HCT116 (cell line): ENCODE data around the gene CUL4A. TPM values are rescaled to one million over a fixed set of nuclear protein-coding genes. Genes with fewer than 3 reads are reported as not detected.
A peak's percentile ranks its signal among the peaks of the same experiment; 100 is the strongest.

Experiments
- ATAC-seq: fragments of 200-7000 bp; cut with Tn5 transposase; 2 replicates; pipeline ENCODE4 v1.9.1; 2020; ENCODE audit warnings: mild to moderate bottlenecking, moderate library complexity
- BruUV-seq: library from RNA; stranded (reverse); fragments of 400-500 nt; replicated peaks from 2 replicates; lab custom pipeline; 2021; lab: Mats Ljungman, UMichigan
- CTCF ChIA-PET: fragments of 300-600 bp; sonication (Branson Sonifier 250); formaldehyde crosslinking; loops from one replicate; lab custom pipeline; 2021; ENCODE audit warnings: antibody characterized with exemption; lab: Charles Lee
- POLR2A ChIA-PET: fragments of 300-600, 350-600 bp; sonication (Branson Sonifier 250); formaldehyde crosslinking; loops from one replicate; lab custom pipeline; 2021; ENCODE audit warnings: antibody characterized with exemption; lab: Charles Lee
- RAD21 ChIA-PET, 2 experiments: fragments of 300-600 bp; sonication (Branson Sonifier 250); formaldehyde crosslinking; loops; one replicate each; lab custom pipeline; 2023; ENCODE audit warnings: low total read pairs in 2 of 2; ENCODE audit not compliant: uncharacterized antibody in 2 of 2, unreplicated experiment in 2 of 2, low non-redundant PET in 1 of 2; lab: Charles Lee
- DNase-seq: peaks from one replicate; pipeline ENCODE4 v3.0.0-alpha.2; 2010; ENCODE audit warnings: low read depth, low spot score
- H2AFZ ChIP-seq: fragments of 200-600 bp; shearing (Covaris generic), sonication (generic); 2 replicates; pipeline ENCODE4 v1.6.1; 2017; ENCODE audit warnings: low read depth, mixed run types, mixed read lengths, antibody characterized with exemption, low read length; ENCODE audit not compliant: poor library complexity, severe bottlenecking
- H3K27ac ChIP-seq: 2 replicates; pipeline ENCODE4 v1.5.1; 2012; ENCODE audit warnings: low read depth, low read length
- H3K27me3 ChIP-seq: fragments of 200-600 bp; sonication (generic); 2 replicates; pipeline ENCODE4 v1.6.1; 2016; ENCODE audit warnings: mixed run types, low read length, mixed read lengths; ENCODE audit not compliant: insufficient read depth
- H3K36me3 ChIP-seq, 2 experiments: fragments of 200-500 bp in 1 of 2; fragments of 200-600 bp in 1 of 2; sonication (Bioruptor generic) in 1 of 2; sonication (generic) in 1 of 2; 2 replicates each; pipeline versions ENCODE4 v1.5.1 to v1.6.1; 2014 to 2016; ENCODE audit warnings: low read length in 2 of 2, inconsistent platforms in 1 of 2, mixed read lengths in 1 of 2, mixed run types in 1 of 2; ENCODE audit not compliant: insufficient read depth in 2 of 2, control insufficient read depth in 1 of 2
- H3K4me1 ChIP-seq, 2 experiments: fragments of 200-600 bp in 1 of 2; sonication (generic) in 1 of 2; 2 replicates each; pipeline versions ENCODE4 v1.5.1 to v1.6.1; 2012 to 2017; ENCODE audit warnings: low read length in 2 of 2, inconsistent platforms in 1 of 2, mild to moderate bottlenecking in 1 of 2, mixed read lengths in 1 of 2, mixed run types in 1 of 2, moderate library complexity in 1 of 2; ENCODE audit not compliant: insufficient read depth in 2 of 2, control insufficient read depth in 1 of 2
- H3K4me2 ChIP-seq: fragments of 200-600 bp; sonication (generic); 2 replicates; pipeline ENCODE4 v1.6.1; 2017; ENCODE audit warnings: mixed run types, low read length, mixed read lengths
- H3K4me3 ChIP-seq, 2 experiments: fragments of 200-600 bp in 1 of 2; sonication (generic) in 1 of 2; replicated peaks in 1 of 2; 2 replicates each; pipeline ENCODE4 v1.5.1; 2011 to 2016; ENCODE audit warnings: low read length in 2 of 2, control low read depth in 1 of 2, low read depth in 1 of 2, mild to moderate bottlenecking in 1 of 2, mixed read lengths in 1 of 2, mixed run types in 1 of 2
- H3K79me2 ChIP-seq: fragments of 200-600 bp; sonication (generic); 2 replicates; pipeline ENCODE4 v1.6.1; 2017; ENCODE audit warnings: mild to moderate bottlenecking, mixed run types, low read length, moderate library complexity, mixed read lengths; ENCODE audit not compliant: insufficient read depth
- H3K9ac ChIP-seq: fragments of 200-600 bp; sonication (generic); 2 replicates; pipeline ENCODE4 v1.6.1; 2016; ENCODE audit warnings: low read length, mixed read lengths
- H3K9me2 ChIP-seq: fragments of 200-600 bp; sonication (generic), shearing (Covaris generic); 2 replicates; pipeline ENCODE4 v1.6.1; 2017; ENCODE audit warnings: mixed run types, mild to moderate bottlenecking, moderate library complexity; ENCODE audit not compliant: insufficient read depth
- H3K9me3 ChIP-seq, 2 experiments: fragments of 200-500 bp in 1 of 2; fragments of 200-600 bp in 1 of 2; sonication (Bioruptor generic) in 1 of 2; sonication (generic) in 1 of 2; 2 replicates each; pipeline ENCODE4 v1.6.1; 2014 to 2017; ENCODE audit warnings: low read length in 2 of 2, mixed read lengths in 2 of 2, inconsistent platforms in 1 of 2, low read depth in 1 of 2, mild to moderate bottlenecking in 1 of 2, mixed run types in 1 of 2, moderate library complexity in 1 of 2; ENCODE audit not compliant: control insufficient read depth in 1 of 2, insufficient read depth in 1 of 2
- H4K20me1 ChIP-seq: fragments of 200-600 bp; sonication (generic), shearing (Covaris generic); 2 replicates; pipeline ENCODE4 v1.6.1; 2017; ENCODE audit warnings: mixed run types, mild to moderate bottlenecking, moderate library complexity; ENCODE audit not compliant: insufficient read depth
- ELF1 ChIP-seq: IDR thresholded peaks from 2 replicates; pipeline ENCODE4 v1.6.1; 2012; ENCODE audit warnings: low read depth, borderline replicate concordance
- EZH2phosphoT487 ChIP-seq: fragments of 200-600 bp; IDR thresholded peaks from 2 replicates; pipeline ENCODE4 v1.6.1; 2018; ENCODE audit warnings: antibody characterized with exemption, borderline replicate concordance
- FOSL1 ChIP-seq: IDR thresholded peaks from 2 replicates; pipeline ENCODE4 v1.6.1; 2012; ENCODE audit warnings: low read depth
- JUND ChIP-seq: IDR thresholded peaks from 2 replicates; pipeline ENCODE4 v1.6.1; 2012
- MAX ChIP-seq: IDR thresholded peaks from 2 replicates; pipeline ENCODE4 v1.6.1; 2012
- POLR2A ChIP-seq: IDR thresholded peaks from 2 replicates; pipeline ENCODE4 v1.7.0; 2011; ENCODE audit warnings: borderline replicate concordance; ENCODE audit not compliant: insufficient read depth, insufficient read length; ENCODE audit errors: extremely low read depth
- POLR2AphosphoS5 ChIP-seq: IDR thresholded peaks from 2 replicates; pipeline ENCODE4 v1.6.1; 2011; ENCODE audit warnings: mild to moderate bottlenecking, low read depth, low read length, moderate library complexity
- SP1 ChIP-seq: IDR thresholded peaks from 2 replicates; pipeline ENCODE4 v1.6.1; 2012; ENCODE audit warnings: low read depth
- TCF7L2 ChIP-seq: IDR thresholded peaks from 2 replicates; pipeline ENCODE4 v1.7.0; 2011; ENCODE audit warnings: borderline replicate concordance, inconsistent platforms; ENCODE audit not compliant: insufficient read depth, insufficient read length; ENCODE audit errors: extremely low read depth
- YY1 ChIP-seq: IDR thresholded peaks from 2 replicates; pipeline ENCODE4 v1.6.1; 2011; ENCODE audit warnings: low read length, low read depth, moderate library complexity, mild to moderate bottlenecking; ENCODE audit not compliant: insufficient replicate concordance; ENCODE audit errors: extremely low read depth
- ZFX ChIP-seq: fragments of 450-650 bp; IDR thresholded peaks from 2 replicates; pipeline ENCODE4 v1.6.1; 2017
- ZNF274 ChIP-seq: fragments of 200-500 bp; sonication (Bioruptor generic); IDR thresholded peaks from 2 replicates; pipeline ENCODE4 v1.6.1; 2014; ENCODE audit warnings: mild to moderate bottlenecking, low read depth, low read length, inconsistent platforms
- intact Hi-C: fragments of 100-400 bp; cut with micrococcal nuclease; formaldehyde crosslinking; loops from 2 replicates; pipeline ENCODE4 v1.10.0; 2022
- total RNA-seq: library from RNA; stranded (reverse); gene quantifications from one replicate; pipeline ENCODE4 v1.2.1, GENCODE V29; 2021; ENCODE audit not compliant: unreplicated experiment
- TF ChIP-seq, protein P1 (sequence below): IDR thresholded peaks from 2 replicates; pipeline ENCODE4 v1.6.1; 2012
- TF ChIP-seq, protein P2 (sequence below): IDR thresholded peaks from 2 replicates; pipeline ENCODE4 v1.6.1; 2012; ENCODE audit warnings: low read depth

CUL4A gene
- total RNA-seq, 1 experiment from 2014 or later = 76.5 TPM

- BruUV-seq = no TSS peak
- DNase-seq (peak; percentile 45), ATAC-seq (peak; percentile 46)
- peak overlapping the region; percentile 56 to 64 for H3K4me3 ChIP-seq
- H3K4me1 ChIP-seq = peaks cover 14 to 28% of the 10 kb centered on the region in 2 experiments
- ChIA-PET POLR2A (no interaction called here), CTCF (interaction anchor here (2.5 kb wide), 1 partner anchor 241 kb away, joined by 9 read pairs; no protein-coding TSS in a partner anchor), RAD21 (no interaction called here)
- H3K79me2 ChIP-seq = peaks cover 87% of the 10 kb centered on the region
- peak overlapping the region; percentile 96 for H3K9ac ChIP-seq
- no peaks in the 10 kb centered on the region for H3K9me2 ChIP-seq
- intact Hi-C loops = no loop called here
- no peaks in the 10 kb centered on the region for H3K9me3 ChIP-seq
- peak overlapping the region; percentile 77 for H3K4me2 ChIP-seq
- TF ChIP-seq MAX (no peak), ZFX (peak; percentile 74), POLR2AphosphoS5 (peak; percentile 58; the same call in 1 of the 2 replicates), JUND (no peak)
- H3K27me3 ChIP-seq = no peaks in the 10 kb centered on the region
- H3K27ac ChIP-seq = peak overlapping the region; percentile 98
- H2AFZ ChIP-seq = no peak overlapping the region
- no peaks in the 10 kb centered on the region for H4K20me1 ChIP-seq
- peaks cover 0 to 26% of the 10 kb centered on the region in 2 experiments; a peak in 3 of 4 replicates for H3K36me3 ChIP-seq
These were observed 477 bp downstream of the CUL4A start for GRCh38 chr13:113209759-113210421.

GRCh38 chr13:113210833-113211232 lies 1.4 kb downstream of the CUL4A start:
- ChIA-PET RAD21 (no interaction called here), CTCF (no interaction called here), POLR2A (no interaction called here)
- intact Hi-C loops = no loop called here
- BruUV-seq = TSS peak; percentile 66
- Histone ChIP-seq H3K36me3 (peaks cover 0 to 17% of the 10 kb centered on the region in 2 experiments; a peak in 2 of 4 replicates), H3K4me2 (peak overlapping the region; percentile 77), H4K20me1 (no peaks in the 10 kb centered on the region), H3K4me3 (peak overlapping the region; percentile 56 to 64), H3K27me3 (no peaks in the 10 kb centered on the region), H3K4me1 (peaks cover 20 to 37% of the 10 kb centered on the region in 2 experiments), H3K79me2 (peaks cover 87% of the 10 kb centered on the region), H3K9me3 (no peaks in the 10 kb centered on the region), H3K9me2 (no peaks in the 10 kb centered on the region), H3K9ac (peak overlapping the region; percentile 96), H3K27ac (peak overlapping the region; percentile 98; the same call in 1 of the 2 replicates), H2AFZ (no peak overlapping the region)
- no peak for ATAC-seq
- no peak for DNase-seq
- TF ChIP-seq MAX = no peak
- no peak for TF ChIP-seq FOSL1
- TF ChIP-seq ELF1 = no peak
- TF ChIP-seq, protein P1, sequence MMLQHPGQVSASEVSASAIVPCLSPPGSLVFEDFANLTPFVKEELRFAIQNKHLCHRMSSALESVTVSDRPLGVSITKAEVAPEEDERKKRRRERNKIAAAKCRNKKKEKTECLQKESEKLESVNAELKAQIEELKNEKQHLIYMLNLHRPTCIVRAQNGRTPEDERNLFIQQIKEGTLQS = no peak
- no peak for TF ChIP-seq SP1
- TF ChIP-seq POLR2A = no peak
- TF ChIP-seq TCF7L2 = no peak
- no peak for TF ChIP-seq ZNF274
- TF ChIP-seq, protein P2, sequence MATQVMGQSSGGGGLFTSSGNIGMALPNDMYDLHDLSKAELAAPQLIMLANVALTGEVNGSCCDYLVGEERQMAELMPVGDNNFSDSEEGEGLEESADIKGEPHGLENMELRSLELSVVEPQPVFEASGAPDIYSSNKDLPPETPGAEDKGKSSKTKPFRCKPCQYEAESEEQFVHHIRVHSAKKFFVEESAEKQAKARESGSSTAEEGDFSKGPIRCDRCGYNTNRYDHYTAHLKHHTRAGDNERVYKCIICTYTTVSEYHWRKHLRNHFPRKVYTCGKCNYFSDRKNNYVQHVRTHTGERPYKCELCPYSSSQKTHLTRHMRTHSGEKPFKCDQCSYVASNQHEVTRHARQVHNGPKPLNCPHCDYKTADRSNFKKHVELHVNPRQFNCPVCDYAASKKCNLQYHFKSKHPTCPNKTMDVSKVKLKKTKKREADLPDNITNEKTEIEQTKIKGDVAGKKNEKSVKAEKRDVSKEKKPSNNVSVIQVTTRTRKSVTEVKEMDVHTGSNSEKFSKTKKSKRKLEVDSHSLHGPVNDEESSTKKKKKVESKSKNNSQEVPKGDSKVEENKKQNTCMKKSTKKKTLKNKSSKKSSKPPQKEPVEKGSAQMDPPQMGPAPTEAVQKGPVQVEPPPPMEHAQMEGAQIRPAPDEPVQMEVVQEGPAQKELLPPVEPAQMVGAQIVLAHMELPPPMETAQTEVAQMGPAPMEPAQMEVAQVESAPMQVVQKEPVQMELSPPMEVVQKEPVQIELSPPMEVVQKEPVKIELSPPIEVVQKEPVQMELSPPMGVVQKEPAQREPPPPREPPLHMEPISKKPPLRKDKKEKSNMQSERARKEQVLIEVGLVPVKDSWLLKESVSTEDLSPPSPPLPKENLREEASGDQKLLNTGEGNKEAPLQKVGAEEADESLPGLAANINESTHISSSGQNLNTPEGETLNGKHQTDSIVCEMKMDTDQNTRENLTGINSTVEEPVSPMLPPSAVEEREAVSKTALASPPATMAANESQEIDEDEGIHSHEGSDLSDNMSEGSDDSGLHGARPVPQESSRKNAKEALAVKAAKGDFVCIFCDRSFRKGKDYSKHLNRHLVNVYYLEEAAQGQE = no peak
- no peak for TF ChIP-seq YY1
- TF ChIP-seq EZH2phosphoT487 = no peak
- no peak for TF ChIP-seq JUND
- TF ChIP-seq POLR2AphosphoS5 = no peak
